OCI-LY3 (cell line): ENCODE data around the gene LAMB4.

Source experiments
- H2AFZ ChIP-seq: fragments of 200-600, 300-600 bp; shearing (Covaris generic); 2 replicates; pipeline ENCODE4 v1.6.0; 2014; ENCODE audit warnings: antibody characterized with exemption, low read depth, low read length
- H3K27ac ChIP-seq: fragments of 200-600, 300-600 bp; sonication (generic); 2 replicates; pipeline ENCODE4 v1.5.1; 2014; ENCODE audit warnings: mild to moderate bottlenecking, low read length, moderate library complexity, mixed read lengths
- H3K27me3 ChIP-seq: fragments of 200-600, 300-600 bp; sonication (generic); 2 replicates; pipeline ENCODE4 v1.6.1; 2014; ENCODE audit warnings: low read depth, low read length, mixed read lengths
- H3K36me3 ChIP-seq: fragments of 200-600, 300-600 bp; sonication (generic); replicated peaks from 2 replicates; pipeline ENCODE3; 2014; ENCODE audit warnings: low read depth, low read length, mixed read lengths
- H3K4me1 ChIP-seq: fragments of 300-600, 200-600 bp; sonication (generic); 2 replicates; pipeline ENCODE4 v1.6.1; 2014; ENCODE audit warnings: low read length, mixed read lengths
- H3K4me2 ChIP-seq: fragments of 200-600, 300-600 bp; sonication (generic); 2 replicates; pipeline ENCODE4 v1.6.1; 2014; ENCODE audit warnings: low read length, mixed read lengths
- H3K4me3 ChIP-seq: fragments of 300-600, 200-600 bp; sonication (generic); 2 replicates; pipeline ENCODE4 v1.5.1; 2014; ENCODE audit warnings: antibody characterized with exemption, mild to moderate bottlenecking, low read length, moderate library complexity
- H3K79me2 ChIP-seq: fragments of 300-600, 200-600 bp; shearing (Covaris generic); 2 replicates; pipeline ENCODE4 v1.6.1; 2014; ENCODE audit warnings: mild to moderate bottlenecking, low read length, mixed read lengths
- H3K9ac ChIP-seq: fragments of 300-600, 200-600 bp; shearing (Covaris generic); 2 replicates; pipeline ENCODE4 v1.6.0; 2014; ENCODE audit warnings: mild to moderate bottlenecking, low read length, moderate library complexity
- H3K9me3 ChIP-seq: fragments of 200-600, 300-600 bp; shearing (Covaris generic); 2 replicates; pipeline ENCODE4 v1.6.1; 2014; ENCODE audit warnings: low read length, mixed read lengths; ENCODE audit not compliant: insufficient read depth
- H4K20me1 ChIP-seq: fragments of 200-600, 300-600 bp; sonication (generic); 2 replicates; pipeline ENCODE4 v1.6.1; 2016; ENCODE audit warnings: low read length, mixed read lengths; ENCODE audit not compliant: insufficient read depth
- EZH2phosphoT487 ChIP-seq: fragments of 200-600 bp; shearing (Covaris generic); IDR thresholded peaks from 2 replicates; pipeline ENCODE4 v1.6.1; 2018; ENCODE audit warnings: antibody characterized with exemption, mixed run types, low read depth
- TF ChIP-seq, protein P1 (sequence below): fragments of 200-600, 300-600 bp; sonication (generic); IDR thresholded peaks from 2 replicates; pipeline ENCODE4 v1.5.1; 2014; ENCODE audit warnings: antibody characterized with exemption, low read length, low read depth

LAMB4 gene

GRCh38 chr7:108147031-108147563 is 16.9 kb upstream of the LAMB4 start:
- no peaks in the 10 kb centered on the region for H3K79me2 ChIP-seq
- no peak for TF ChIP-seq EZH2phosphoT487
- TF ChIP-seq, protein P1, sequence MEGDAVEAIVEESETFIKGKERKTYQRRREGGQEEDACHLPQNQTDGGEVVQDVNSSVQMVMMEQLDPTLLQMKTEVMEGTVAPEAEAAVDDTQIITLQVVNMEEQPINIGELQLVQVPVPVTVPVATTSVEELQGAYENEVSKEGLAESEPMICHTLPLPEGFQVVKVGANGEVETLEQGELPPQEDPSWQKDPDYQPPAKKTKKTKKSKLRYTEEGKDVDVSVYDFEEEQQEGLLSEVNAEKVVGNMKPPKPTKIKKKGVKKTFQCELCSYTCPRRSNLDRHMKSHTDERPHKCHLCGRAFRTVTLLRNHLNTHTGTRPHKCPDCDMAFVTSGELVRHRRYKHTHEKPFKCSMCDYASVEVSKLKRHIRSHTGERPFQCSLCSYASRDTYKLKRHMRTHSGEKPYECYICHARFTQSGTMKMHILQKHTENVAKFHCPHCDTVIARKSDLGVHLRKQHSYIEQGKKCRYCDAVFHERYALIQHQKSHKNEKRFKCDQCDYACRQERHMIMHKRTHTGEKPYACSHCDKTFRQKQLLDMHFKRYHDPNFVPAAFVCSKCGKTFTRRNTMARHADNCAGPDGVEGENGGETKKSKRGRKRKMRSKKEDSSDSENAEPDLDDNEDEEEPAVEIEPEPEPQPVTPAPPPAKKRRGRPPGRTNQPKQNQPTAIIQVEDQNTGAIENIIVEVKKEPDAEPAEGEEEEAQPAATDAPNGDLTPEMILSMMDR: no peak
- peaks cover 32% of the 10 kb centered on the region for H3K36me3 ChIP-seq
- no peak overlapping the region for H3K27ac ChIP-seq
- no peaks in the 10 kb centered on the region for H4K20me1 ChIP-seq
- no peaks in the 10 kb centered on the region for H3K27me3 ChIP-seq
- no peak overlapping the region for H3K9ac ChIP-seq
- no peaks in the 10 kb centered on the region for H3K9me3 ChIP-seq
- no peak overlapping the region for H3K4me3 ChIP-seq
- H3K4me1 ChIP-seq: no peaks in the 10 kb centered on the region
- H2AFZ ChIP-seq: no peak overlapping the region
- no peak overlapping the region for H3K4me2 ChIP-seq

GRCh38 chr7:108146070-108146842 is 16.1 kb upstream of the LAMB4 start:
- no peaks in the 10 kb centered on the region for H3K9me3 ChIP-seq
- no peak overlapping the region for H2AFZ ChIP-seq
- no peaks in the 10 kb centered on the region for H3K79me2 ChIP-seq
- TF ChIP-seq EZH2phosphoT487: no peak
- TF ChIP-seq, protein P1: peak; percentile 80
- peaks cover 32% of the 10 kb centered on the region for H3K36me3 ChIP-seq
- H3K4me3 ChIP-seq: no peak overlapping the region
- no peaks in the 10 kb centered on the region for H3K27me3 ChIP-seq
- H4K20me1 ChIP-seq: no peaks in the 10 kb centered on the region
- no peak overlapping the region for H3K9ac ChIP-seq
- no peaks in the 10 kb centered on the region for H3K4me1 ChIP-seq
- H3K4me2 ChIP-seq: no peak overlapping the region
- H3K27ac ChIP-seq: no peak overlapping the region

DNA sequence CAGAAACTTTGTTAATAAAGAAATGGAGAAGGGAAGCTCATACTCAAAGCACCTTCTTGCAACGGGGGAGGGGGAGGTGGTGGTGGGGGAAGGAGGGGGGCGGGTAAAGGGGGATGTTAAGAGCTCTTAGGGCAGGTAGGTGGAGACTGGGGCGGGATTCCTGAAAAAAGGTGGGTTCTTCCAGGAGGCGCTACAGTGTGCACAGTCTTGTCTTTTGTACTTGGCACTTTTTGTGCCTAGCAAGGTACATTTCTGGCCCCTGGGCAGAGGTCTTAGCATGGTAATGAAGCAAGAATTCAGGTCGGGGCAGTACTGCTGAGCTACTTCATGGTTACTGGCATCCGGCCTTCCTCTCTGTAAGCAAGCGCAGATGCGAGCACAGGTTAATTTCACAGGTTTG is 15.2 kb upstream of the LAMB4 start:
- Histone ChIP-seq H3K9me3 (no peaks in the 10 kb centered on the region), H3K4me1 (peaks cover 1% of the 10 kb centered on the region; the same call in 1 of the 2 replicates), H2AFZ (no peak overlapping the region), H3K79me2 (no peaks in the 10 kb centered on the region), H3K4me3 (no peak overlapping the region), H4K20me1 (no peaks in the 10 kb centered on the region), H3K27ac (no peak overlapping the region), H3K4me2 (no peak overlapping the region), H3K36me3 (peaks cover 28% of the 10 kb centered on the region), H3K9ac (no peak overlapping the region), H3K27me3 (no peaks in the 10 kb centered on the region)
- TF ChIP-seq EZH2phosphoT487: no peak
- TF ChIP-seq, protein P1: no peak

GRCh38 chr7:108144931-108145330 is 14.8 kb upstream of the LAMB4 start:
- no peaks in the 10 kb centered on the region for H4K20me1 ChIP-seq
- no peaks in the 10 kb centered on the region for H3K27me3 ChIP-seq
- H3K27ac ChIP-seq: no peak overlapping the region
- H3K4me2 ChIP-seq: no peak overlapping the region
- no peak for TF ChIP-seq EZH2phosphoT487
- TF ChIP-seq, protein P1: no peak
- H3K4me3 ChIP-seq: no peak overlapping the region
- peaks cover 3% of the 10 kb centered on the region; the same call in 1 of the 2 replicates for H3K4me1 ChIP-seq
- H2AFZ ChIP-seq: no peak overlapping the region
- H3K9ac ChIP-seq: no peak overlapping the region
- H3K36me3 ChIP-seq: peaks cover 23% of the 10 kb centered on the region
- H3K79me2 ChIP-seq: no peaks in the 10 kb centered on the region
- no peaks in the 10 kb centered on the region for H3K9me3 ChIP-seq
